Umbilical cord (tissue), 2 donors: ENCODE results near the gene UNKL. TPM values are rescaled to one million over a fixed set of nuclear protein-coding genes. Genes with fewer than 3 reads are reported as not detected.
"Not testable (repeated sequence)": the region's sequence is repeated elsewhere in the genome, so short reads cannot be mapped to it uniquely, and the experiment has no call there.

Source experiments
- DNase-seq: peaks from one replicate; pipeline ENCODE4 v3.0.0-alpha.2; 2015; ENCODE audit warnings: low spot score
- total RNA-seq: library from RNA; depleted of rRNA; stranded (reverse); fragments of >200 nt; gene quantifications from one replicate; pipeline ENCODE4 v1.2.3, GENCODE V29; 2014; ENCODE audit warnings: low replicate concordance; ENCODE audit not compliant: insufficient read depth

The UNKL gene
- total RNA-seq, 1 donor from 2014 or later, result 3.4 TPM

DNA sequence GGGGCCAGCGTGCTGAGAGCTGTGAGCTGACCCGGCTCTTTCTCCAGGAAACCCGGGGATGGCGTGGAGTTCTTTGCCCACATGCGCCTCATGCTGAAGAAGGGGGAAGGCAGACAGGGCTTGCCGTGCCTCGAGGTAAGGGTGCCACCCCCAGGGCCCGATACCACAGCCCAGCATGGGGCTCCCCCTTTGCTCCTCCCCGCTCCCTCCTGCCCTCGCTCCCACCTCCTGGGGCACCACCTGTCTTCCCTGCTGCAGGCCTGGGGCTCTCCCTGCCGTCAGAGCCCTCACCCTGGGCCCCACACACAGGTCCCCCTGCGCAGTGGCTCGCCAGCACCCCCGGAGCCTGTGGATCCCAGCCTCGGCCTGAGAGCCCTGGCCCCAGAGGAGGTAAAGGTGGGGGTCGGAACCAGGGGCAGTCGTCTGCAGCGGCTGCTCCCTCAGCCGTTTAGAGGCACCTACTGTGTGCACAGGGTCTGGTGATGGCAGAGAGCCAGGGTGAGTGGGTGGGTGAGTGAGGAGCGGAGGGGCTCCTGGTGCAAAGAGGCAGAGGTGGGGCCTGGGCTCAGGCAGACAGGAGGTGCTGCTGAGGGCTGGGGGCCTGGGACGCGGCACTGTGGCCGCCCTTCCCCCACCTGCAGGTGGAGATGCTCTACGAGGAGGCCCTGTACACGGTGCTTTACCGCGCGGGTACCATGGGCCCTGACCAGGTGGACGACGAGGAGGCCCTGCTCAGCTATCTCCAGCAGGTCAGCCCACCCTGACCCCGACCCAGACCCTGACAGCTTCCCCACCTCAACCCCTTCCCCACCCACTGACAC, 75.4 kb downstream of the UNKL start:
- DNase-seq, result no peak

DNA sequence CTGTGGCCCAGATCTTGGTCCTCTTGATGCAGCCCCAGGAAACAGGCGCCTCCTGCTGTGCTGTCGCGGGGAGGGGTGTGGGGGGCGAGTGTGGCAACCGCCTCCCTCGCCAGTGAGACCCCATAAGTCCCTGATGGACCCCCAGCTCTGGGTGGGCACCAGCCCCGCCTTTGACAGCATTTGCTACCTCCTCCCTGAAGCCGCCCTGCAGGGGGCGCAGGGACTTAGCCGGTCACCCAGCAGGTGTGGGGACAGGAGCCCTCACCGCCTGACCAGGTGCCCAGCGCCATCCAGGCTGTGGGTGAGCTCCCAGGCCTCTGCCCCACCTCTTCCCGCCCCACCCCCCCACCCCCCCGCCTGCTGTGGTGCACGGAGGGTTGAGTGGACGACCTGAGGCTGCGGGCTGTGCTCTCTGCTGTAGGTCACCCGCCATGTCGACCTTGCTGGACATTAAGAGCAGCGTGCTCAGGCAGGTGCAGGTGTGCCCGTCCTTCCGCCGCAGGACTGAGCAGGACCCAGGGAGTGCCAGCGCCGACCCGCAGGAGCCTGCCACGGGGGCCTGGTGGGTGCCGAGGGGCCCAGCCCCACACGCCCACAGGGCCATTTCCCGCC, 76.3 kb downstream of the UNKL start:
- no peak for DNase-seq

DNA sequence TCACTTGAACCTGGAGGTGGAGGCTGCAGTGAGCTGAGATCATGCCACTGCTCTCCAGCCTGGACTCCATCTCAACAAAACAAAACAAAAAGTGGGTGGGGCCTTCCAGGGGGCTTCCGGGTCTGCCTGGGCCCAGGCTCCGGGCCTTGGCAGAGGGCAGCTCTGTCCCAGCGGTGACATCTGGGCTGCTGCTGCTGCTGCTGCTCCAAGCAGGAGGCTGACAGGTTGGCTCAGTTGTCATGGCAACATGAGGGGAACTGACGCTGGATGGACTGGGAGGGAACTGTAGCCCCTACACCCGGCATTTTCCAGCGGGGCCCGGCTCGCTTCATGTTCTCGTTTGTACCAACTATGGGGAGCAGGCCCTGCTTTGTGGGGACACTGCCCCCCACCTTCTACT, 77.0 kb downstream of the UNKL start:
- DNase-seq, result no peak

DNA sequence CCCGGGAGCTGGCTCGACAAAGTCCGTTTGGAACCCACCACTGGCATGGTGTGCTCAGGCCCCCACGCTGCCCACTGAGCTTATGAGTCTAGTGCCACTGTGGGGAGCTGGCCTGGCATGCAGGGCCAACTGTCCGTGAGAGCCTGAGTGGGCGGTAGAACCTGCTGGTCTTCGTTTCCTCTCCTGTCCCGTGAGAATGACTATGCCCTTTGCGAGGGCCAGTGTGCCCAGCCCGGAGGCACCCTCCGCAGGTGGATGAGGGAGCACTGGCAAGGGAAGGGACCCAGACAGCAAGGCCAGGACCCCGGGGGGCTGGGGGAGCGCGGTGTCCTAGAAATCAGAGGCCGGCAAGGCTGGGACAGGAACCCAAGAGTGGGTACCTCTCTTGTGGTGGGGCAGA, 77.9 kb downstream of the UNKL start:
- DNase-seq, result no peak

DNA sequence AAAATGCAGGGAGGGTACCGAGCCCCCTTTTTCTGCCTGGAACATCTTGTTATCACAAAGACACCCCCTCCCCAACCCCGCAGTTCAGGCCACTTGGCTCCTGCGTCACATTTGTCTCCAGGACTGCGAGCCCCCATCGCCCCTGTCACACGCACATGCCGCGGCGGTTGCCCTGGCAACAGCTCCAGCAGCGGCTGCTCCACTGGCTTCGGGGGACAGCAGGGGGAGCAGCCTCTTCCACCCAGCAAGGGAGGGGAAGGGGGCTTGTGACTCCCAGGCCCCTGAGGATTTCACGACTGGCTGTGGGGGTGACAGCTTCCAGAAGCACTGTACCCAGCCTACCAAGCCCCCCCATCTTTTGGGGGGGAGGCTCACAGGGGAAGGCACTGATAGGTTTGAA, 78.5 kb downstream of the UNKL start:
- DNase-seq, result no peak

DNA sequence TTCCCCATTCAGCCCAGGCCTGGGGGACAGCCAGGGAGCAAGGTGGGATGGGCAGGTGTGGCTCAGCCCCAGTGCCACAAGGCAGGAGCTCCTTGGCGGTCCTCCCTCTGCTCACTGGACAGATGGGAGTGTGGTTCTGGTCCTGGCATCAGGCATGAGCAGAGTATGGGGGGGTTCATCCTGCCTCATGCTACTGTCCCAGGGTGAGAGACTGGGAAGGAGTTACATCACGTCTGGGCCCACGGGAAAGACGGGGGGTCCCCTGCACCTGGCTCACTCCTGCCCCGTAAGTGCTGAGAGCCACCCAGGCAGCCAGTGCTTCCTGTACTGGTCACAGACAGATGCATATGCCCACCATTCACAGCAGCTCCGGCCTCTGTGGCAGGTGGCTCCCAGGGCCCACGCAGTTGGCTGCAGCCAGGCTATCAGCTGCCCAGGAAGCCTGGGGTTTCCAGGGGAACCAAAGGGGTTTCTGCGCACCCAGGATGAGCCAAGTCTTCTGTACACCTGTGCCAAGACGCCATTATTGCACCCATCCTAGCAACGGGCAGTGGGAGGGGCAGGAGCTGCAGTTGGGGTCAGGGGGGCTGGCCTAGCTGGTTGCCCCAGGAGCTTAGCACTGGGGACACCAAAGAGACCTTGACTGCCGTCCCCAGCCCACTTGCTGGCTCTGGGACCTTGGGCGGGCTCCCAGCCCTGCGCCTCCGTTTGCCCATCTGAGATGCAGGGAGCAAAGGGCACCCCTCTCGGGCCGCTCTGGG, 79.1 kb downstream of the UNKL start:
- DNase-seq, result no peak

DNA sequence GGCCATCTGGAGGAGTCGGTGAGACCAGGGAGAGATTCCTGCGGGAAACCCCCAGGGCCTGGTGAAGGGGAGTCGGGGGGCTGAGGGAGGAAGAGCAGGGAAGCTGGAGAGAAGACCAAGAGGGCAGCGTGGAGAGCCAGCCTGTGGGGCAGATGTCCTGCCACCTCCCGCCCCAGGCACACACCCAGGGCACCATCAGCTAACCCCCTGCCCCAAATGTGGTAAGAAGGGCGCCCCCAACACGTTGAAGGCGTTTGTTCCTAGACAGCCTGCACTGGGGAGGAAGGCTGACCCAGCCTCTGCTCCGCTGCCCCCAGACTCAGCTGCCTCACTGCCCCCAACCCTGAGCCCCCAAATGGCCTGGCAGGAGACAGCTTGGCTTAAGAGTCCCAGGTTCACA, 79.8 kb downstream of the UNKL start:
- DNase-seq, result no peak

DNA sequence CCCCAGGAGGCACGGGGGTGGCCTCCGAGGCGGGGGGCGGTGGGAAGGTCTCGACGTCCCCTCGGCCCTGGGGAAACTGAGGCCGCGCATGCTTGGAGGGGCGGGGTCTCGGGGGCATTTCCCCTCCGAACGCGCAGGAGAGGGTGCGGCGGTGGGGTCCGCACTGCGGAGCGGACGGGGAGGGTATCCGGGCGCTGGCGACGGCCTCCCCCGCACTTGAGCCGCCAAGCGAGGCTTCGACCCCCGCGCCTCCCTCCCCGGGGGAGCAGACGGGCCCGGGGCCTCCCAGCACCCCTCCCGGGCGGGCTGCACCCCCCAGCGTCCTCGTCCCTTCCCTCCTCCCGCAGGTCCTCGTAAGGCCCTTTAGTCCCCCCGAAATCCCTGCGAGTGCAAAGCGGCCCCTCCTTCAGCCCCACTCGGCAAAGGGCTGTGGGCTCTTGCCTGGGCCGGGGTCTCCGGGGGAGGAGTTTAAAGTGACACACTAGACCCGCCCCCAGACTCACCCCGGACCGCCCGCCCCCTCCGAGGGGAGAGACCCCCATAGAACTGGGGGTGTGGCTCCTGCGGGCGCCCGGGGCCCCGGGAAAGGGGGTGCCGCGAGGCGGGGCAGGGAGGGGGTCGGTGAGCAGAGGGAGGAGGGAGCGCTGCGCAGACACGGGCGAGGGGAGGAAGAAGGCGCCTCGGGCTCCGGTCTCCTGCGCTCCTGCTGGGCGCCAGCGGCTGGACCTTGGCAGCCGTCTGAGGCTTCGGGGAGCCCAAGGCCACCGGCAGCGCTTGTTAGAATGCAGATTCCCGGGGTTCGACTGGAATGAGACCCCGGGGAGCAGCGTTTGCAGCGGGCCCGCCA, 80.4 kb downstream of the UNKL start:
- DNase-seq, result no peak

DNA sequence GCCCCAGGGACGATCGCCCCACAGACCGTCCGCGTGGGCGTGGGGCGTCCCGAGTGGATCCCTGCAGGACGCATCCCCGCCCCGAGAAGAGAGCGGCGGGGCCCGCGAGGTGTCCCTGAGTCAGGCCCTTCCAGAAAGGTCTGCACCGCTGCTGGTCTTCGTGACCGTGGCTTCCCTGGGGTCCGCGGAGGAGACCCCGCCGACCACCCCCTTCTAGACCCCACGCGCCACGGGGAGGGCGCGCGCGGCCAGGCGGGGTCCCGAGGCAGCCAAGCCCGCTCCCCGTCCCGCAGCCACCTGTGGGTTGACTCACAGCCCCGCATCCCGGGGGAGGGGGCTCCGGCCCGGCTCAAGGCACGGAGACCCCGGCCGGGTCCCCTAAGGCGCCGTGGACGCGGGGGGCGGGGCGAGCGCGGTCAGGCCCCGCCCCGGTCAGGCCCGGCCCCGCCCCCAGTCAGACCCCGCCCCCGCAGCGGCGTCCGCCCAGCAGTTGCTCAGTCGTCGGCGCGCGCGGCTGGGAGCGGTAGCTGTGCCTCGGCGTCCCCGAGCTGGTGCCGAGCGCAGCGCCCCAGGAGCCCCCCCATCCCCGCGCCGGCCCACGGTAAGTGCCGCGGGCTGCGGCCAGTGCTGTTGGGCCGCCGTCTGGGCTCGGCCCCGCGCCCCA, 81.2 kb downstream of the UNKL start, which contains the start of gene BAIAP3:
BAIAP3 (plus strand) TSS at position 497 of the 664 bp plus-strand sequence. CDS start 4,905 bp downstream, outside the sequence.
- no peak for DNase-seq

DNA sequence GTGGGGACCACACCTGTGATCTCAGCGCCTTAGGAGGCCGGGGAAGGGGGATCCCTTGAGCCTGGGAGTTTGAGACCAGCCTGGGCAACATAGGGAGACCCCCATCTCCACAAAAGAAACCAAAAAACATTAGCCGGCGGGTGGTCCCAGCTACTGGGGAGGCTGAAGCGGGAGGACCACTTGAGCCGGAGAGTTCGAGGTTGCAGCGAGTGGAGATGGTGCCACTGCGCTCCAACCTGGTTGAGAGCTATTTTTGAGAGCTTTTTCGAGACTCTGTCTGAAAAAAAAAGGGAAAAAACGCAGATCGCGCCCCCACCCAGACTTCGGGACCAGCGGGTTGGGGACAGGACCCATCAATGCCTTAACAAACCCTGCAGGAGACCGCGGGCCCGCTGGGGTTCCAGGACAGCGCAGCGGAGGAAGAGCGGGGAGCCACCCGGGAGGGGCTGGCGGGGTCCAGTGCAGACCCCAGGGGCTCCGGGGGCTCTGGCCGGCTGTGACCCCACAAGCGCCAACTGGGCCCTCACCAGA, 81.8 kb downstream of the UNKL start:
- DNase-seq, result no peak

DNA sequence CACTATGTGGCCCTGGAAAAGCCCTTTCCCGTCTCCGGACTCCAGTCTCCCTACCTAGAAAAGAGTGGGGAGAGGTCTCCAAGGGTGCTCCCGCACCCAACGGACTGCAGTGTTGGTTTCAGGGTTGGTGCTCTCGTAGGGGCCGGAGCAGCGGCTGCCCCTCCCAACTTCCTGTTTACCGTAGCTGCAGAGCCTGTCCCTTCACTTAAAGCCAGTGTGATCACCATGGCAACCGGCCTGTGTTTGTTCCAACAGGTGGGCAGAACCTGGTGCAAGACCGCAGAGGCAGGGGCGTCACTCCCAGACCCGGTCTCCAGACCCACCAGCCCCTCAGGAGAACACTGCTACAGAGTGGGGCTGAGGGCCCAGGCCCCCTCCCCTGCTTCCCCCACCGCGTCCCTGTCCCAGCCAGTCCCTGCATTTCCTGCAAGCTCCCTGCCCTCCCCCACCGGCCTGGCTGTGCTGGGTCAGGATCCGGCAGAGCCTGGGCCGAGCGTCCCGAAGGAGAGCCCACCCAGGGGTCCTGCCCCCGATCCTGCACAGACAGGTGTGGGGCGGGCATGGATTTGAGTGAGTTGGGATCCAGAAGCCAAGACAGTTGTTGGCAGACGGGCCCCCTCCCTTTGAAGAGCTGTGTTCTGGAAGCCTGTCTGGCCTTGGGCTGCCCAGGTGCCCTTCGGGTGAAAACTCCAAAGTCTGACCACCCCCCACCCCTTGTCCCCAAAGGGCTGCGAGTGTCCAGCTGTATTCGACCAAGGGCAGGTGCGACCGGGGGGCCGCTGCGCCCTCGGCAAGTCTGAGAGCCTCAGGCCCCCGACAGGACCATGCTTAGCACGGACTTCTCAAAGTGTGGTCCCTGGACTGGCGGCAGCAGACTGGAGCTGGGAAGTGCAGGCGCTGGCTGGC, 82.5 kb downstream of the UNKL start:
- peak; percentile 74 for DNase-seq

DNA sequence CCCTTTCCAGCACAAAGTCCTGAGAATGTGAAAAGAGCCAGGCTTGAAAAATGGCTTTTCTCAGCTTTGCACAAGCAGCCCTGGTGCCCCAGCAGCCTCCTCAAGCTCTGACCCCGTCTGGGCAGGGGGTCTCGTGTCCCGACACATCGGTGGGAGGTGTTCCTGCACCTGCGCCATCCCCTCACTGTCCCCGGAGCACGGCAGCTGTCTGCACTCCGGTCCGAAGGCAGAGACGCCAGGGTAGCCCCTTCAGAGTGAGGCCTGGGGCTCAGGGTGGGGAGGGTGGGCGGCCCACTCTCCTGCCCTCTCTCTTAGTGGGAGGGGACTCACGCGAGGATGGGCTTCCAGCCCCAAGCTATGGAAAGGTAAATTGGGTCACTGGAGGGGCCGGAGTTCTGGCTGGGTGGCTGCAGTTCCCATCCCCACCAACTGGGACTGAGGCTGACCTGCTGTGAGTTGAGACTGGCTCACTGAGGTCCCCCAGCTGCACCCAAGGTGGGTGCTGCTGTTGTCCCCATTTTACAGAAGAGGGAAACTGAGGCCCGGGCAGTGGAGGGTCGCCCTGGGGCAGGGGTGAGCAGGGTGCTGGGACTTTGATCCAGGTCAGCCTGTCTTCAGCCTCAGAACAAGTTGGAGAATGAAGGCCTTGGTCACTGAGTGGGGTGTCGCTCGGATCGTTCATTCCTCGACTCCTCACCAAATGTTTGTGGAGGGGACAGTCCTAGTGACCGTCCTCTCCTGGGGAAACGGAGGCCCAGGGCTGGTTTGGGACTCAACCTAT, 83.4 kb downstream of the UNKL start:
- DNase-seq, result no peak

DNA sequence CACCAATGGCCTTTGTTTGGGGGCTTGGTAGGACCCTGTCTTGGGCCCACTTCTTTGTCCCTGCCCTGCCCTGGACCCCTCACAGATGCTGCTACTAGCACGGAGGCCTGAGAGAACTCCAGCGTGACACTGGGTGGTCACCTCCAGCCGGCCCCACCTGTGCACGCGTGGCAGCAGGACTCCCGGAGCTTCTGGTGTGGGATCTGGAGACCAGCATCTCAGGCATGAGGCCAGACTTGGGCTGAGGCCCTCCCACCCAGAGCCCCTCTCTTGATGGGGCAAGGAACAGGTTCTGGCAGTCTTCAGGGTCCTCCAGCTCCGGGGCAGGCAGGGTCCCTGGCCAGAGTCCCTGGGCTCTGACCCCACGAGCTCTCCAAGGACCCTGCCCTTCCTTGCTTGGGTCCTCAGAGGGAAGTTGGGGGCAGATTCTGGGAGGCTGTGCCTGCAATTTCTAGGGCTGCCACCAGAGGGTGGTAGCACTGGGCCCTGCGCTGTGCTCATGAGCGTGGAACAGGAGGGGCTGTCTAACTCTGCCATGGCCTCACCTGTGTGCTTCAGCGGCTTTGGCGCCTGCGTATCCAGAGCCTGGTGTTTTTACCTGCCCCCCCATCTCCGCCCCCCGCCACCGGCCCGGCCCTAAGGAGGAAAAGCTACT, 84.1 kb downstream of the UNKL start:
- no peak for DNase-seq

DNA sequence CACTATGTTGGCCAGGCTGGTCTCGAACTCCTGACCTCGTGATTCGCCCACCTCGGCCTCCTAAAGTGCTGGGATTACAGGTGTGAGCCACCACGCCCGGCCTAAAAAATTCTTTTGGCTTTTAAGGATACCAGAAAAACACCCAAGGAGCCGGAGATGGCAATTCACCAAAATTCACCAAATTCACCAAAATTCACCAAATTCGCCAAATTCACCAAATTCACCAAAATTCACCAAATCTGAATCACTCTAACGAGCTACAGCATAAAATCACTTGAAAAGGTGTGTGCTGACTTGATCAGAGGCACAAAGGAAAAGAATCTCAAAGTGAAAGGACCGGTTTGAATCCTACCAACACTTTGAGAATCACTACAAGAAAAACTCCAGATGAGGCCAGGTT, 85.5 kb downstream of the UNKL start:
- DNase-seq, result not testable (repeated sequence)

DNA sequence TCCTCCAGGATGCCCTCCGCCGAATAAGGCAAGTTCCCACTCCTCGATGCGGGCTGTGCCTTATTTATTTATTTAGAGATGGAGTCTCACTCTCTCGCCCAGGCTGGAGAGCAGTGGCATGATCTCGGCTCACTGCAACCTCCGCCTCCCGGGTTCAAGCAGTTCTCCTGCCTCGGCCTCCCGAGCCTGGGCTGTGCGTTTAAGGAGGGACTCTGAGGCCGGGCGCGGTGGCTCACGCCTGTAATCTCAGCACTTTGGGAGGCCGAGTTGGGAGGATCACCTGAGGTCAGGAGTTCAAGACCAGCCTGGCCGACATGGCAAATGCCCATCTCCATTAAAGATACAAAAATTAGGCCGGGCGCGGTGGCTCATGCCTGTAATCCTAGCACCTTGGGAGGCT, 86.4 kb downstream of the UNKL start:
- DNase-seq, result not testable (repeated sequence)

DNA sequence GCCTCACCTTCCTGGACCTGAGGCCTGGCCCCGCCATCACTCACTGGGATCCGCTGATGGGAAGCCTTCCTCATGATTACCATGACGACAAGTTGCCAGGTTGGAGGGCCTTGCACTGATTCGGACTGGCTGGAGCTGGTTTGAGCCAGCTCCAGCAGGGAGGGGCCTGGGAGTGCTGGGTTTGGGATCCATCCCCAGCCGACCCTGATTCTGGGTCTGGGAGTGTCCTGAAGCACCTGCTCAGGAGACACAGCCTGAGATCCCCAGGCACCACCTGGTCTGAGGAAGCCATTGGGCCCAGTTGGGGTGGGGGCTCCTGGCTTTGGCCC, 86.9 kb downstream of the UNKL start:
- no peak for DNase-seq

DNA sequence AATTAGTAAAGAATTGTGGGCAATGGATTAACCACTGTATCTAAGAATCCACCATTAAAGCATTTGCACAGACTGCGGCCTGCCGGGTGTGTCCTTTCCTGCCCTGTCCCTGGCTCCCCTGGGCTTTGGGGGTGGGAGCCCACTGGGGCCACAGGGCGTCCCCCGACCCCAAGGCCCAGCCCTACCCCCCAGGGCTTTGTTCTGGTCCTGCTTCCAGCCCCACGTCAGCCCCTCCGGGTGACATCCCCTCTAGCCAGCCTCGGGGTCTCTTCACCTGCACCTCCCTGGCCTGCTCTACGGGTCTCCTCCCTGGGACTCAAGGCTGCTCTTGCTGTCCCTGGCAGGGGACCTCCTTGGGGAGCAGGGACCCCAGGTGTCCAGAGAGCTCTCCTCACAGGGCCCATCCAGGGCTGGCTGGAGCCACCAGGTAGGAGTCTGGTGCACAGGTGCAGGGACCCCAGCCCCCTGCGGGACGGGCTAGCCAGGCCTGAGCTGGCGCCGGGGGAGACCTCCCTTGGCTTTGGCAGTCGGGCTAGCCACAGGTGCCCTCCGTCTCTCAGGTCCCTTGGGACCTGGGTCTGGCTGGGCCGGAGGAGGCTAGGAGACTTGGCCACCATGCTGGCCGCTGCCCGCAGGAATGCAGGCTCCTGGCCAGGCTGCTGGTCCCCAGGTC, 87.4 kb downstream of the UNKL start:
- DNase-seq, result no peak

DNA sequence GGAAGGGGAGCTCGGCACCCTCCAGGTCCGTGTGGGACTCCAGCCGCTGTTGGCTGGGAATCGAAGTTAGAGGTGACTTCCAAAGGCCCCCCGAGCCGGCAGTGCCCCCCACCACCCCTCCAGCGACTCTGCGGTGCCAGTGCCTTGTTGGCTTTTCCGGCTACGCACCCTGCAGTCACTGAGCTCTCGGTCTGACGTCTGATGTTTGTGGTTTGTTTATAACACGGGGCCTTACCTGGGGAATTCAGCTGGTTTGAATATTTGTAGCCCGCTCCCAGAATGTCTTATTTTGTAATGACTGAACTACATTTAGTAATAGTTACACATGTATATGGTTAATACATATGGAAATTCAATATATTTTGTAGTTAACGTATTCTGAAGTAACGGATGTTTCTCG, 88.1 kb downstream of the UNKL start:
- no peak for DNase-seq
